GM18499 (cell line): ENCODE data around the gene NPLOC4.

Source experiments
- ATAC-seq: cut with Tn5 transposase; IDR thresholded peaks from one replicate; pipeline ENCODE4 v1.9.1; 2021; ENCODE audit warnings: moderate number of reproducible peaks; ENCODE audit not compliant: insufficient read depth, unreplicated experiment

Gene NPLOC4

DNA sequence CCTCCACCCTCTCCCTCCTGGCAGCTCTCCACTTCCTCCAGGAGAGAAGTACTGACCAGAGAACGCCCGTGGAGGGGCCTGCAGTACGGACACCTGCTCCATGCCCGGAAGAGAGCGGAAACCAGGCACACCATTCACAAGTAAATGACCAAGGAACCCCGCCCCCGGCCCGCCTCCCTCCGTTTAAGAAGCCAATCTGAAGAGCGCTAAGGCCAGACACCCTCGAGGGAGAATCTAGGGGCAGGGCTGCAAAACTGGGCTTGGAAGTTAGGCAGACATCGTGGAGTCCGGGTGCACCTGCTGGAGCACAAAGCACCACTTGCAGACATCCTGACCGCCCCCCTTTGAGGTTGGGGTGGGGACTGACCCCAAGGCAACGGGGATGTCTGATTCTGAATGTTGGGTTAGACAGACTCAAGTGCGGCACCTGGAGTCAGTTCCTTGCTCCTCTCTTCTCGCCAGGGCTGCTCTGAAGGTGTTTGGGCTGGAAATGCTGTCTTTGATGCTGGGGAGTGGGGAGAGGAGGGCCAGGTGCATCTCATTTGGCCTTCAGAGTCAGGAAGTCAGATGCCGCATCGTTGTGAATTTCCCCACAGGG is 83.8 kb downstream of the NPLOC4 start:
- ATAC-seq, result no peak

DNA sequence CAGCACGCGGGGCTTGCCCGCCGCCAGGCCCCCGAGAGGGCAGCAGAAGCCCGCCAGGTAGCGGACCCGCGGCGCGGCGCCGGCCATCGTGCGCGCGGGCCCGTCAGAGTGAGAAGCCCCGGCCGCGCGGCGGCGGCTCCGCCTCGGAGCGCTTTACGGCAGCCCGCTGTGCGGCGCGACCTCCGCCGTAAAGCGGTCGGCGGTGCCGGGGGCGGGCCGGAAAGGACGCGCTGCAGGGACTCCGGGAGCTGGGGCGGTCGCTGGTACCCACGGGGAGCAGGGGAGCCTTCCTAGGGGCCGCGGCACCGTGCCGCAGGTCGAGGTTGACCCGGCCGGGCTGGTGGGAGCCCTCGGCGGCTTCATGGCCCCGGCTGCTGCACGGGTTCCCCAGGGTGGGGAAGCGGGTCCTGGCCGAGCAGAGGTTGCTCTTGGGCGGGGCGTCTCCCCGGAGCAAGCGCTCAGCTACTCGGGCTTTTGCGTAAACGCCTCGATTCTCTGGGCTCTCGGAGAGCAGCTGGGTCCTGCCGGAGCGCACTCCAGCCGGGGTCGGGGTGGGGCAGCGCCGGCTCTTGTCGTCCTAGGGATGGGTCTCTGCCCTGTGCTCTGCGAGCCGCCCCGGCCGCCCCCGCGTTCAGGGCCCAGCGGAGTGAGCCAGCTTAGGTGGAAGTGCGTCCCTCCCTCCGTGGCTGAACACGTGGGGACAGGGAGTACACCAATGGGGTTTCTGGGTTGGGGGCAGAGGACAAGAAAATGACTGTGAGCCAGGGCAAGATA is 84.5 kb downstream of the NPLOC4 start, which contains the start of gene FAAP100:
Gene FAAP100 (minus strand): TSS at position 110 of the 774 bp plus-strand sequence. CDS start 23 bp downstream, at position 87.
- ATAC-seq, result no peak

DNA sequence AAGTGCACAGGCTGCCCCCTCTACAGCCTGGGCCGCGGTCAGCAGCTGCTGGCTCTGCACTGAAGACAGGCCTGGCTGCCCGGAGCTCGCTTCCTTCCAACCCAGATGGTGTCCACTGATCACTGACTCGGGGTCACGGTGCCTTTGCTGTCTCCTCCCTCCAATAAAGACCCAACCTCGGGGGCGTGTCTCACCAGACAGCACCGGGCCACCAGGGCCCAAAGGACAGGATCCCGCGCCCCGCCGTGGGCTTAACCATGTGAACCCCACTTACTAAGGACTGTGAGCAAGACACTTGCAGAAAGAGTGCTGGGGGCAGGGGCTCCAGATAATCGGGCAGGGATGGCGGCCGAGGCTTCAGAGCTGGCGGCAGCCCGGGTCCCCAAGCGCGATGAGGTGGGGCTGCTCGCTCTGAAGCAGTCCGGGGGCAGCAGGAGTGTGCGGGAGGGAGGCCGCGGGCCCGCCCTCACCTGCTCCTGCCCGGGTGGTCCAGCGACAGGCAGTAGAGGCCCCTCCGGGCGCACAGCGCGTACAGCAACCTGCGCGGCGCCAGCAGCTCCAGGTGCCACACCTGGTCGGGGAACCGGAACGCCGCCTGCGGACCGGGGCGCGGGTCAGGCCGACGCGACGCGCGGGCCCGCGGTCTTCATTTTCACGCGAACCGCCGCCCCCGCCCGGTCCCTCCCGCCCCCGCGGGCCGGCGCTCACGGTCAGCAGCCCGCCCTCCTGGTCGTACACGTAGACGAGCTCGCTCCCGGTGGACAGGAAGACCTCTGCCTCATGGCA is 85.3 kb downstream of the NPLOC4 start:
- ATAC-seq, result no peak

DNA sequence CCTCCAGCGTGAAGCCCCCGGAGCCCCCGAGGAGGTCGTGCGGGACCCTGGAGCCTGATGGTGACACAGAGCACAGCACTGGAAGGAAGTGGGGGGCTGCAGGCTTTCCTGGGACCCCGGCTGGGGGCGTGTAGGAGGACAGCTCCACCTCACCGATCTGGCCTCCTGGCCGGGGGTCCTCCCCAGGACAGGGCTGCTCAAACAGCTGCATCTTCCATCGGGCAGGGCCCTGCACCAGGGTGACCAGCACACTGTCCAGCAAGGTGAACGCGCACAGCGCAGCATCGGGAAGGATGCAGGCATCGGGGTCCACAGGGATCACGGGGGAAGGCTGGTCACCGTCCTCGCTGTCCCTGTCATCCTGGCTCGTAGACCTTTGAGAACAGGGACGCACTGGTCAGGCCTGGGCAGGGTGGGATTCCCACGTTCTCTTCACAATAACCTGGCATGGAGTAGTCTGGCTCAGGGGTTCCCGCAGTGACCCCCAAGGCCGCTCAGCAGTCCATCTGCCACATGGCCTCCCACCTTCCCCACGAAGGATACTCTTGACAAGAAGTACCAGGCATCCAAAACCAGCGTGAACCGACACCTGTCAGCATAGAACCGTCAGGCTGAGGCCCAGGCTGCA is 86.0 kb downstream of the NPLOC4 start:
- no peak for ATAC-seq

DNA sequence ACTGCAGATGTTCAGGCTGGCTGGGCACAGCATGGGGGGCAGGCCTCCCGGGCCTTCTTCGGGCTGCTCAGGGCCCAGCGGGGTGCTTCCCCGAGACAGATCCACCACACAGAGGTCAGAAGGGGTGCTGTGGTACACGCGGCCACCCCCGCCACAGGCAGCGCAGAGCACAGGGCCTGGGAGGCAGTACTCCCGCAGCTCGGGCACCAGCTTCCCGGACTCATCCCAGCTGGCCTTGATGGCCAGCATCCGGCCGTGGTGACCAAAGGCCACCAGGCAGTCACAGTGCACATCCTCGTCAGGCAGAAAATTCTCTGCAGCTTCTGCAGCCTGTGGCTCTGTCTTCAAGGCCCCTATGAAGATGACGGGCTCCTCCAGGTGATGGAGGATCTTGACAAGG is 86.6 kb downstream of the NPLOC4 start:
- no peak for ATAC-seq

DNA sequence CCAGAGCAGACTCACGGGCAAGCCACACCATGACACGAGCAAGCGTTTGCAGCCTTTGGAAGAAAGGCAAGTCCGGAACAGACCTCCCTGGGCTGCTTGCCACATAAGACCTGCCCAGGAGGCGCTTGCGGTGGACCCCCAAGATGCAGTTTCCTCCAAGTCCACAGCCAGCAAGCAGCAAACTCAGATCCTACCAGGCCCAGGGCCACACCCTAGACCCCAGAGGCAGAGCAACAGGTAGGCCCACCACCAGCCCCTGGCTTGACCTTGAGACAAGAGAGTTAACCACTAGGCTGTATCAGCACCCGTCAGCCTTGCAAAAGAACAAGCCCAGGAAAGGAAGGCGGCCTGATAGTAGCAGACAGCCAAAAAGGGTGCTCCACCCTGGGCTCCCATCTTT is 87.1 kb downstream of the NPLOC4 start:
- ATAC-seq, result no peak

DNA sequence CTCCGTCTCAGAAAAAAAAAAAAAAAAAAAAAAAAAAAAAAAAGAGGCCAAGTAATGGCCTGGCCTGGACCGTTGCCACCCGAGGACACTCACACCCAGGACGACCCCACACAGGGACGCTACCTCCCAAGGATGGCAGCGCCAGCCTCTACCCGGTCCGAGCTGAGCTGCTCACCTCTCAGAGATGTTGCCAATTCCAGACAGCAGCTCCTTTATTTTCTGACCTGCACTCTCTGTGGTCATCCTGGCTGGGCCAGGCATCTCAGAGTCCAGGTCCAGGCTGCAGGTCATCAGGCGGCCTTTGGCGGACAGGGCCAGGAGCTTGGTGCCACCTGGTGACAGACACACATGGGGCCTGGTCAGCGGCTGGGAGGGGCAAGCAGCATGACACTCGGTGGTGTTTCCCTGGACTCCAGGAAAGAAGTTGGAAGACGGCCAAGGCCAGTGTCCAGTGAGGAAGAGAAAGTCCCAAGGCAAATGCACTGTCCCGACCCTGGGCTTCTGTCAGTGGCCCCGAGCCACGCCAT is 87.8 kb downstream of the NPLOC4 start:
- no peak for ATAC-seq

DNA sequence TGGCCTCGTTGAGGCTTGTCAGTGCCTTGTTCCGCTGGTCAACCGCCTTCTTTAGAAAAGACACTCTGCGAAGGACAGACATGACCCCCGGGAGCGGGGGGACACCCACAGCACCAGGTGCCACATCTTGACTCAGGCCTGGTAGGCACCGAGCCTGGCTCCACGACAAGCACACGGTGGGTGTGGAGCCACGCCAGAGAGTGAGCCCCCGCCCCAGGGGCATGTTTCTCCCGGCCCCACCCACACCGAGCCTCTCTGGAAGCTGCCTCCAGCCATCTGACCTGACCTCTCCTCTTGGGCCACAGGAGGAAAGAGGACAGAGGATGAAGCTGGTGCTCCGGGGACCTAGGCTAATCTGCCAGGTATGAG is 89.3 kb downstream of the NPLOC4 start:
- no peak for ATAC-seq

DNA sequence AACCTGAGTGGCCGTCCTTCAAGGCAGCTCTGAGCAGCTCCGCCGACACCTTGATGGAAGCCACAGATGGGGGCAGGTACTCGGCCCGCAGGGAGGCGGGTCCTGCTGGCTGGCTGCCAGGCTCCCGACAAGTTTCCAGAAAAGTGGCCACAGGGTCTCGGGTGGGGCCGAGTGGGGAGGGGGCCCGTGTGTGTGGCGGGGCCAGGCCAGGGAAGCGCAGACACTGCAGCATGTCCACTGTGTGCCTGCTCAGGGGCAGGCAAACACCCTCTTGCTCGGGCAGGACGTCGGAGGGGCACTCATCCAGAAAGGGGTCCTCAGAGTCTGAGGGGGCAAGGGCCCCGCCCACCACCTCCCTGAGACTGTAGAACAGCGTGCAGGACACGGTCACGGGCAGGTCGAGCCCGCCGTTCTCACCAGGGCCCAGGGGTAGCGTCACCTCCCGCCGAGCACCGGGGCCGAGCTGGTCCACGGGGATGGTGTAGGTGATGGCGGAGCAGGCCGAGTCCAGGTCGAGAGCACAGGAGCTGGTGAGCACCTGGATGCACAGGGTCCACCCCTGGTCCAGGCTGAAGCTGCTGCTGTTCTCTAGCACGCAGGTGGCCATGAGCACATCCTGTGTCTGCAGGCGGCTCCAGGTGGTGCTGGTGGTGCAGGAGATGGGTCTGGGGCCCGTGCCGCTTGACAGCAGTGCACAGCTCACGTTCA is 89.9 kb downstream of the NPLOC4 start:
- ATAC-seq, result no peak

DNA sequence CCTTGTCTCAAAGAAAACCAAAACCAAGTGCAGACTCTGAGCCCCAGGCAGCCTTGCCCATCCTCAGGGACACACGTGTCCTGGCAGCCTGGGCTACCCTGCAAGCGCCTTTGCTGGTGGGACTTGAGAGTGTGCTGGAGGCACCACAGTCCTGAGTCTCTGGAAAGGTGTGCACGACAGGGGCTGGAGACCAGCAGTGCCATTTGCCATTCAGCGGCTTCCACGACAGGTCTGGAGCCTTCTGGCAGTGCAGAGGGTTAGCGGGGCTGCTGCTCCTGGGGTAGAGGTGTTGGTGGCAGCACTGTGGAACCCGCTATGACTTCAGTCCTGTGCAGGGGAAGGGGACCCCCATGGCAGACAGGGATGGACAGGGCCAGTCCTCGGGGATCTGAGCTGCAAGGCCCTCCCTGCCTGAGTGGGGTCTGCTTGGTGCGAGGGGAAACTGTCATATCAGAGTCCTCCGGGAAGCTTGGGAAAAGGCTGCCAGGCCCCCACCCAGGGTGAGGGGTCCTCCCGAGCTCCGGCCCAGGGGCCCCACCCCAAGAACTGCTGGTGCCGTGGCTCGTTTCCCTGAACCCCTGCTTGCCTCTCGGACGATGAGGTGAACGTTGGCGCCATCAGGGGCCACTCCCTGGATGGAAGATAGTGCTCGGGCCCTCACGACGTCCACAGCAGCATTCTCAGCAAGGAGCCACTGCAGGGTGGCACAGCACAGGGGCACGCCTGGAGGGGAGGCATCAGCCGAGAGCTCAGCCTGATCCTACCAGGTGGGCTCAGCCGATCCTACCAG is 91.6 kb downstream of the NPLOC4 start:
- no peak for ATAC-seq

DNA sequence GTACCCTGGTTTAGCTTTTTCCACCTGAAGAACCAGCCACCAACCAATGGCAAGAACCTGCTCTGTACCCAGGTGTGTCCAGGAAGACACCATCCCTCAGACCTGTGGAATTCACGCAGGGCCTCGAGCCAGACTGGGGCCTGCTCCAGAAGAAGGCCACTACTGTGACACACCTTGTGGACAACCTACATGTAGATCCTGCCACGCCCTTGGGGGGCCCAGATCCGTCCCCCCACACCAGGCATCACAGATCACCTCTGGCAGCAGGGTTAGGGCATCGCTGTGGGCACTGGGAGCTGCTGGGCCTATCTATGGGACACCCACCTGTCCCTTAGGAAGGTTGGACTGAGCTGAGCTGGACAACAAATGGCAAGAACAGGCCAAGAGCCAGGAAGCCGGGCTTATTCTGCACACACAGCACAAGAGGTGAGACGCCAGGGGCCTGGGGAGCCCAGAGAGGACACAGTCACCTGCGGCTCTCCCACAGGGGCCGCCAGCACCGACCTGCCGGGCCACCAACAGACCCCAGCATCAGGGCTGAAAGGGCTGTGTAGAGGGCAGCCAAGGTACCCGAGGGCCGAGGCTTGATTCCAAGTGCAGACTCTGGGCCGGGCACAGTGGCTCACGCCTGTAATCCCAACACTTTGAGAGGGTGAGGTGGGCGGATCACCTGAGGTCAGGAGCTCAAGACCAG is 92.5 kb downstream of the NPLOC4 start:
- no peak for ATAC-seq

DNA sequence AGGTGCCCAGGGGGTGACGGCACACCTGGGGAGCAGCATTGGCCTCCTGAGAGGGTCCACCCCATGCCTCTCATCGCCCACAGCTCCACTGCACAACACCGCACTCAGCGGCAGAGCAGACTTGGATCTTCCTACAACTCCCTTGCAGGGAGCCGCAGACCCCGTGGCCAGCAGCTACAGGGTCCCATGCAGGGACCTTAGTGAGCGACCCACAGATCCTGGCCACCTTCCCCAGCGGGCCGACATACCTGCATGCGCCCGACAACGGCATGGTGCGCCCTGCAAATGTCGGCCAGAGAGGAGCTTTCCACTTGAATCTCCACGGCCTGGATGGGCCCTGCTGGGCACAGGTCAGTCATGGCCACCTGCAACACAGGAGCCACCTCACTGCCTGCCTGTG is 93.2 kb downstream of the NPLOC4 start:
- ATAC-seq, result no peak

DNA sequence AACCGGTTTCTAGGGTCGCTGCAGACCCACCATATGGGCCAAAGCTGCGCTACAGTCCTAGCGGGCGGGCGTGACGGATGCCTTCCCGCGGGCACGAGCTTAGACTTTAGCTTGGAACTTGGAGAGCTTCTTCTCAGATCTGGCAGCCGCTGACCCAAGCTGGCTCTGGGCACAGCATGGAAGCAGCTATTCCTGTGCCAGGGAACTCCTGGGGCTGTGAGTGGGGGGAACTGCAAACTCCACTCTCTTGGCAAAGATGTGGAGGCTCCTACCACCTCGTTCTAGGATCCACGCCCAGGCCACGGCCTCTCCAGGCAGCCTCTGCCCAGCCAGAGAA is 93.6 kb downstream of the NPLOC4 start:
- no peak for ATAC-seq

DNA sequence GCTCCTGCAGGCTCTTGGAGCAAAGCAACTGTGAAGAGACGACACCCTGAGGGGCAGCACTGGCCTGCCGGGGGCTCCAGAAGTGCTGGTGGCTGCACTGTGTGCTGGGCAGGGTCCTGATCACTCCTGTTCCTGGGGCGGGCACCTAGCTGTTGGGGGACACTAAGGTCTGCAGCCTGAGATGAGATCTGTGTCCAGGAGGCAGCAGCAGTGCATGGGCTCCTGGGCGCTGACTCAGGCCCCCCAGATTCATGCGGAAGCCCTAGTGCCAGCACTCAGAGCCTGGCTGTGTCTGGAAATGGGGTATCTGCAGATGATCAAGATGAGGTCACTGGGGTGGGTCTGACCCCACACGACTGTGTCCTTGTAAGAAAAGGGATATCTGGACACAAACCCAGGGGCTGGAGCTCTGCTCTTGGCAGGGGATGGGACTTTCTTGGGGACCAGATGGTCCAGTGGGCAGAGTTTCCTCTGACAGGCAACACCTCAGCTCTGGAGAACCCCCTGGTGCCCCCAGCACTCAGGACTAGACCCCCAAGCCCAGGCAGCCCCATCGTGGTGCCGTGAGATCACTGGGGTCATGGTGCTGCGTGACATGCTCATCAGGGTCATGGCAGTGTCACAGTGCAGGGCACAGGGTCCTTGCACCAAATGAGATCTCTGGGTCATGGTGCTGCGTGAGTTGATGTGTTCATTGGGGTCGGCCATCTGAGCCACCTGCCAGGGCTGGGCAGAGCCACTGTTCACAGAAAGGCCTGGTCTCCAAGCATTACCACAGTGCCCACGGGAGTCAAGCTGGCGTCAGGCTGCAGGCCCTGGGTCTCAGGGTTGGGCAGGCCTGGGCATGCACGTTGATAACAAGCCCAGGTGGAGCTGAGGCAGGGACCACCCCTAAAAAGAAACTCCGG is 94.2 kb downstream of the NPLOC4 start:
- ATAC-seq, result no peak

DNA sequence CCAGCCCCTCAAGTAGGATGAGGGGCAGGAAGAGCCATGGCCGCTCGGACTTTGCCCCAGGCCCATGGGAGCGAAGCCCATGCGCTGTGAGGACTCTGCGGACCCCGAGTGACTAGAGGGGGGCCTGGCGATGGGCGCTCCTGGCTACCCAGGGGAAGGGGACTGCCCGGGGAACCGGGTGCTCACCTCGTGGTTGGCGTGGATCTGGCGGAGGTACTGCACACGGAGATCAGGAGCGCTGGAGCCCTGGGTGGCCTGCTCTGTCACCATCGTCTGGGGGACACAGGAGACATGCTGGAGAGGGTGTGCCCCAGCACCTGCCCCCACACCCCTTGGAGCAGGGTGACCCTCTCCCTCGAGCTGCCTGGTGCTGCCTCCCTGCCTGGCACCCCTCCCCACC is 95.8 kb downstream of the NPLOC4 start:
- ATAC-seq, result no peak

DNA sequence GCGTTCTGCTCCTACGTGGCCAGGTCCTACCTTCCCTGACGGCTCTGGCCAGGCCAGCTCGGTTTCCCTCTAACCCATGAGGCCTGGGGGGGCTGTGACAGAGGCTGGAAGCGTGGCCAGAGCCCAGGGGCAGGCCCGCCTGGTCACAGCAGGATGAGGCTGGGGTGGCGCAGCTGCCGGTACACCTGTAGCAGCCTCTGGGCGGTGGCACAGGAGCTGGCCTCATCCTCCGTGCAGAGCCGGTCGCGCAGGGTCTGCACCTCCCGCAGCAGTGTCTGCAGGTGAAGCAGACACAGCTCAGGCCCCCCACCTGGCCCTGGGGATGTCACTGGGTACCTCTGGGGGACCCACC is 96.3 kb downstream of the NPLOC4 start:
- no peak for ATAC-seq

DNA sequence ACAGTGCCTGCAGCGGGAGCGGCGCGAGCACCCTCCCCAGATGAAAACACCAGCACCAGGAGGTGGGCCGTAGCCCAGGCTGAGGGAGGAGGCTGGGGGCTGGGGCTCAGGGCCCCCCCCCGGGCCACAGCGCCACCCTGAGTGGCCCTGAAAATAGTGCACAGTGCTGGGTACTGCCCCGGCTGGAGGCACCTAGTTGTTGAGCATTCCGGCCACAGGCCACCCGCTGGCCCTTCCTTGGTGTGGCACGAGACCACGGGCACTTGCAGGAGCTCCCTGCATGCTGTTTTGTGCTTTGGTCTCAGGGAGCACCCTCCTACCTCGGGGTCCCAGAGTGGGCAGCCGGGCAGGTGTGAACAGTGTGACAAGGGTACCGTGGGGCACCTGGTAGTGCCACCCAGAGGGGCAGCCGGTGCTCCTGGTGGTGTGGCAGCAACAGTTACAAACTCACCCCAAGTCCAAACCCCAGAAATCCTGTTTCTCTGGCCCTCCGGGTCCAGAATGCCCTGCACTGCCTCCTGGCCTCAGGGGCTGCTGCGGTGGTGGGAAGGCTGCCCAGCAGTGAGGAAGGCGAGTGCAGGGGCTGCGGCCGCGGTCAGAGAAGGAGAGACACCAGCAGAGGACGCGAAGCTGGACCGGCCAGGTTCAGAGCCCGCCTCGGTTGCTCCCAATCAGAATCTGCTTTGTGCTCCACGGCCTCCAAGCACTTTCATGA is 96.8 kb downstream of the NPLOC4 start:
- ATAC-seq, result no peak
